Parathyroid adenoma (tissue), 2 donors: Measurements from ENCODE around the gene NR2F1.

Experiments
- H2AFZ ChIP-seq: fragments of 300-600 bp; sonication (generic); one replicate; pipeline ENCODE4 v1.7.0; 2017; ENCODE audit warnings: antibody characterized with exemption, mild to moderate bottlenecking
- H3K27ac ChIP-seq: fragments of 300-600 bp; sonication (generic); one replicate; pipeline ENCODE4 v1.7.0; 2017
- H3K27me3 ChIP-seq: fragments of 300-600 bp; sonication (generic); one replicate; pipeline ENCODE4 v1.7.0; 2017; ENCODE audit warnings: low read length; ENCODE audit not compliant: control insufficient read depth, insufficient read depth
- H3K36me3 ChIP-seq: fragments of 300-600 bp; sonication (generic); one replicate; pipeline ENCODE4 v1.7.0; 2017; ENCODE audit warnings: low read length; ENCODE audit not compliant: control insufficient read depth, insufficient read depth
- H3K4me1 ChIP-seq: fragments of 300-600 bp; sonication (generic); one replicate; pipeline ENCODE4 v1.7.0; 2017; ENCODE audit warnings: control low read depth
- H3K4me2 ChIP-seq: fragments of 300-600 bp; sonication (generic); one replicate; pipeline ENCODE4 v1.7.0; 2017; ENCODE audit warnings: low read length
- H3K4me3 ChIP-seq: fragments of 300-600 bp; sonication (generic); one replicate; pipeline ENCODE4 v1.7.0; 2017; ENCODE audit warnings: low read depth, low read length
- H3K79me2 ChIP-seq: fragments of 300-600 bp; sonication (generic); one replicate; pipeline ENCODE4 v1.7.0; 2017; ENCODE audit warnings: control low read depth
- H3K9ac ChIP-seq: fragments of 300-600 bp; sonication (generic); one replicate; pipeline ENCODE4 v1.7.0; 2017; ENCODE audit warnings: mild to moderate bottlenecking
- H3K9me3 ChIP-seq: fragments of 300-600 bp; sonication (generic); one replicate; pipeline ENCODE4 v1.7.0; 2017; ENCODE audit warnings: low read length; ENCODE audit not compliant: control insufficient read depth
- CTCF ChIP-seq: fragments of 300-600 bp; sonication (generic); IDR thresholded peaks from one replicate; pipeline ENCODE4 v1.7.0; 2017; ENCODE audit warnings: antibody characterized with exemption, mild to moderate bottlenecking
- donor health status: primary hyperparathyroidism.

The NR2F1 gene

GRCh38 chr5:93603793-93604643 is 21.0 kb downstream of the NR2F1 start:
- Histone ChIP-seq H3K79me2 (no peaks in the 10 kb centered on the region), H3K9ac (no peak overlapping the region), H3K27me3 (peaks cover 18% of the 10 kb centered on the region), H3K9me3 (no peaks in the 10 kb centered on the region), H3K4me3 (no peak overlapping the region), H3K36me3 (no peaks in the 10 kb centered on the region), H3K4me2 (no peak overlapping the region), H2AFZ (no peak overlapping the region), H3K27ac (no peak overlapping the region), H3K4me1 (no peaks in the 10 kb centered on the region)
- no peak for TF ChIP-seq CTCF

GRCh38 chr5:93604644-93605515 is 21.9 kb downstream of the NR2F1 start:
- Histone ChIP-seq H3K79me2 (no peaks in the 10 kb centered on the region), H3K4me3 (no peak overlapping the region), H3K27ac (no peak overlapping the region), H3K9ac (no peak overlapping the region), H3K9me3 (no peaks in the 10 kb centered on the region), H3K27me3 (peaks cover 18% of the 10 kb centered on the region), H2AFZ (no peak overlapping the region), H3K4me2 (no peak overlapping the region), H3K36me3 (no peaks in the 10 kb centered on the region), H3K4me1 (no peaks in the 10 kb centered on the region)
- no peak for TF ChIP-seq CTCF

GRCh38 chr5:93606382-93606752 is 23.3 kb downstream of the NR2F1 start:
- no peaks in the 10 kb centered on the region for H3K9me3 ChIP-seq
- no peaks in the 10 kb centered on the region for H3K79me2 ChIP-seq
- no peaks in the 10 kb centered on the region for H3K36me3 ChIP-seq
- H3K4me3 ChIP-seq, result no peak overlapping the region
- H3K9ac ChIP-seq, result no peak overlapping the region
- H3K4me1 ChIP-seq, result no peaks in the 10 kb centered on the region
- no peak overlapping the region for H3K4me2 ChIP-seq
- H3K27me3 ChIP-seq, result peaks cover 25% of the 10 kb centered on the region
- no peak for TF ChIP-seq CTCF
- H2AFZ ChIP-seq, result no peak overlapping the region
- no peak overlapping the region for H3K27ac ChIP-seq

GRCh38 chr5:93607367-93608258 is 24.6 kb downstream of the NR2F1 start:
- no peak overlapping the region for H3K4me3 ChIP-seq
- no peaks in the 10 kb centered on the region for H3K9me3 ChIP-seq
- no peaks in the 10 kb centered on the region for H3K79me2 ChIP-seq
- no peaks in the 10 kb centered on the region for H3K4me1 ChIP-seq
- H3K36me3 ChIP-seq, result no peaks in the 10 kb centered on the region
- peak overlapping the region; percentile 52 for H3K4me2 ChIP-seq
- no peak overlapping the region for H3K9ac ChIP-seq
- peaks cover 27% of the 10 kb centered on the region for H3K27me3 ChIP-seq
- TF ChIP-seq CTCF, result peak; percentile 36
- H2AFZ ChIP-seq, result no peak overlapping the region
- H3K27ac ChIP-seq, result no peak overlapping the region
